DND-41 (cell line): ENCODE results near the gene SV2B.

Source experiments
- CTCF ChIP-seq: IDR thresholded peaks from 2 replicates; pipeline ENCODE4 v1.5.1; 2012; ENCODE audit warnings: borderline replicate concordance, low read length, moderate library complexity, mild to moderate bottlenecking; ENCODE audit not compliant: poor library complexity, severe bottlenecking; ENCODE audit errors: extremely low read depth
- EZH2 ChIP-seq: IDR thresholded peaks from 3 replicates; pipeline ENCODE4 v1.6.1; 2012; ENCODE audit warnings: borderline replicate concordance, low read depth, mild to moderate bottlenecking, moderate library complexity, low read length, inconsistent platforms; ENCODE audit not compliant: severe bottlenecking

- no peak for TF ChIP-seq CTCF
- no peak for TF ChIP-seq EZH2
These were observed 16.3 kb downstream of the SV2B start for GRCh38 chr15:91116113-91117067.
